B cell (primary cell): ENCODE results near the gene EVA1A. TPM values are rescaled to one million over a fixed set of nuclear protein-coding genes. Genes with fewer than 3 reads are reported as not detected.

Experiments
- ATAC-seq: fragments of 200-7000 bp; cut with Tn5 transposase; one replicate; pipeline ENCODE4 v1.10.0; 2021; ENCODE audit warnings: low read depth, mild to moderate bottlenecking, moderate number of reproducible peaks, moderate library complexity
- CTCF ChIA-PET: fragments of 350-600 bp; sonication (Branson Sonifier 250); formaldehyde crosslinking; loops from one replicate; lab custom pipeline; 2021; ENCODE audit warnings: antibody characterized with exemption, inconsistent platforms; lab: Charles Lee
- POLR2A ChIA-PET: fragments of 350-600 bp; sonication (Branson Sonifier 250); formaldehyde crosslinking; loops from one replicate; lab custom pipeline; 2021; ENCODE audit warnings: antibody characterized with exemption; lab: Charles Lee
- DNase-seq: peaks from one replicate; pipeline ENCODE4 v3.0.0; 2013
- H2AFZ ChIP-seq: 2 replicates; pipeline ENCODE4 v1.6.1; 2012; ENCODE audit warnings: mild to moderate bottlenecking, low read depth, low read length; ENCODE audit not compliant: insufficient read depth, poor library complexity, severe bottlenecking
- H3K27ac ChIP-seq, 2 donors: 1 replicate in 1 of 2; 2 replicates in 1 of 2; pipeline ENCODE4 v1.5.1; 2012 to 2013; ENCODE audit warnings: low read length in 2 of 2, mild to moderate bottlenecking in 2 of 2, moderate library complexity in 1 of 2
- H3K27me3 ChIP-seq, 4 experiments: fragments of 200-600 bp in 1 of 4; sonication (generic) in 1 of 4; replicated peaks in 1 of 4; 1 replicate in 2 of 4; 2 replicates in 2 of 4; pipeline versions ENCODE4 v1.6.1 to v1.7.0; 2013 to 2016; ENCODE audit warnings: low read length in 3 of 4, mild to moderate bottlenecking in 2 of 4, mixed read lengths in 1 of 4, moderate library complexity in 1 of 4; ENCODE audit not compliant: insufficient read depth in 4 of 4, control insufficient read depth in 3 of 4; ENCODE audit errors: control extremely low read depth in 1 of 4
- H3K36me3 ChIP-seq, 2 experiments: replicated peaks in 1 of 2; 1 replicate in 1 of 2; 2 replicates in 1 of 2; pipeline versions ENCODE4 v1.6.1 to v1.7.1; 2013; ENCODE audit warnings: low read length in 1 of 2; ENCODE audit not compliant: insufficient read depth in 2 of 2, control insufficient read depth in 1 of 2; ENCODE audit errors: control extremely low read depth in 1 of 2, extremely low read depth in 1 of 2
- H3K4me1 ChIP-seq, 2 donors: fragments of 200-600 bp in 1 of 2; sonication (generic) in 1 of 2; 1 replicate in 1 of 2; 2 replicates in 1 of 2; pipeline versions ENCODE4 v1.5.1 to v1.6.1; 2013 to 2017; ENCODE audit warnings: low read length in 2 of 2; ENCODE audit not compliant: control insufficient read depth in 2 of 2, insufficient read depth in 2 of 2
- H3K4me2 ChIP-seq: replicated peaks from 2 replicates; pipeline ENCODE3; 2012; ENCODE audit warnings: mild to moderate bottlenecking, low read depth, low read length; ENCODE audit not compliant: poor library complexity, severe bottlenecking
- H3K4me3 ChIP-seq, 5 experiments: fragments of 200-600 bp in 1 of 5; sonication (generic) in 1 of 5; 1 replicate in 3 of 5; 2 replicates in 2 of 5; pipeline versions ENCODE4 v1.5.1 to v1.7.0; 2011 to 2016; ENCODE audit warnings: low read length in 4 of 5, mild to moderate bottlenecking in 4 of 5, low read depth in 2 of 5, control low read depth in 1 of 5, moderate library complexity in 1 of 5; ENCODE audit not compliant: insufficient read depth in 1 of 5; ENCODE audit errors: control extremely low read depth in 1 of 5, extremely low read depth in 1 of 5
- H3K79me2 ChIP-seq: fragments of 200-600 bp; sonication (generic); one replicate; pipeline ENCODE4 v1.6.0; 2016; ENCODE audit warnings: low read length; ENCODE audit not compliant: control insufficient read depth, insufficient read depth
- H3K9ac ChIP-seq: fragments of 200-600 bp; sonication (generic); 2 replicates; pipeline ENCODE4 v1.6.1; 2017; ENCODE audit warnings: mild to moderate bottlenecking, low read length, moderate library complexity
- H3K9me3 ChIP-seq, 3 donors: one replicate each; pipeline versions ENCODE4 v1.6.1 to v1.7.1; 2013; ENCODE audit warnings: low read length in 2 of 3; ENCODE audit not compliant: control insufficient read depth in 2 of 3, insufficient read depth in 1 of 3; ENCODE audit errors: control extremely low read depth in 1 of 3
- H4K20me1 ChIP-seq: 2 replicates; pipeline ENCODE4 v1.6.0; 2012; ENCODE audit warnings: mild to moderate bottlenecking, low read length; ENCODE audit not compliant: insufficient read depth, control insufficient read depth, poor library complexity, severe bottlenecking
- H3K27ac Mint-ChIP-seq: one replicate; pipeline ENCODE4 v1.8.0; 2021; ENCODE audit warnings: mixed read lengths
- H3K27me3 Mint-ChIP-seq: one replicate; pipeline ENCODE4 v1.8.0; 2021; ENCODE audit warnings: mixed read lengths
- H3K4me1 Mint-ChIP-seq: one replicate; pipeline ENCODE4 v1.8.0; 2021; ENCODE audit warnings: mixed read lengths
- H3K4me3 Mint-ChIP-seq: one replicate; pipeline ENCODE4 v1.8.0; 2021; ENCODE audit warnings: mixed read lengths
- H3K9me3 Mint-ChIP-seq: one replicate; pipeline ENCODE4 v1.8.0; 2022; ENCODE audit warnings: mixed read lengths; ENCODE audit not compliant: insufficient read depth
- EZH2 ChIP-seq: IDR thresholded peaks from 2 replicates; pipeline ENCODE4 v1.6.1; 2012; ENCODE audit warnings: borderline replicate concordance, low read depth, mild to moderate bottlenecking, moderate library complexity, low read length; ENCODE audit not compliant: insufficient read depth, poor library complexity, severe bottlenecking
- WGBS: methylation state at CpG from one replicate; pipeline ENCODE4 v1.1.5; 2013; ENCODE audit warnings: missing lambda C conversion rate; ENCODE audit not compliant: insufficient coverage; 5-methylcytosine and 5-hydroxymethylcytosine counted together
- intact Hi-C: fragments of 100-400 bp; cut with micrococcal nuclease; formaldehyde crosslinking; loops from one replicate; pipeline ENCODE4 v1.10.0; 2022
- polyA plus RNA-seq: library from polyadenylated mRNA; depleted of rRNA; stranded (reverse); fragments of >200 nt; gene quantifications from 2 replicates; pipeline ENCODE4 v1.2.3, GENCODE V29; 2012
- total RNA-seq, 2 donors: library from RNA; stranded (reverse); fragments of 120-200 nt in 1 of 2; gene quantifications; 1 replicate in 1 of 2; 2 replicates in 1 of 2; pipeline versions ENCODE4 v1.2.3 to v1.2.4, GENCODE V29; 2013 to 2022
- TF ChIP-seq, protein P1 (sequence below): fragments of 200-600 bp; IDR thresholded peaks from one replicate; pipeline ENCODE4 v1.8.0; 2022; ENCODE audit warnings: antibody characterized with exemption, mild to moderate bottlenecking

The EVA1A gene
- total and polyA plus RNA-seq, 2 donors (not counting 1 experiment from before 2014, with no cell fraction given), result not detected

DNA sequence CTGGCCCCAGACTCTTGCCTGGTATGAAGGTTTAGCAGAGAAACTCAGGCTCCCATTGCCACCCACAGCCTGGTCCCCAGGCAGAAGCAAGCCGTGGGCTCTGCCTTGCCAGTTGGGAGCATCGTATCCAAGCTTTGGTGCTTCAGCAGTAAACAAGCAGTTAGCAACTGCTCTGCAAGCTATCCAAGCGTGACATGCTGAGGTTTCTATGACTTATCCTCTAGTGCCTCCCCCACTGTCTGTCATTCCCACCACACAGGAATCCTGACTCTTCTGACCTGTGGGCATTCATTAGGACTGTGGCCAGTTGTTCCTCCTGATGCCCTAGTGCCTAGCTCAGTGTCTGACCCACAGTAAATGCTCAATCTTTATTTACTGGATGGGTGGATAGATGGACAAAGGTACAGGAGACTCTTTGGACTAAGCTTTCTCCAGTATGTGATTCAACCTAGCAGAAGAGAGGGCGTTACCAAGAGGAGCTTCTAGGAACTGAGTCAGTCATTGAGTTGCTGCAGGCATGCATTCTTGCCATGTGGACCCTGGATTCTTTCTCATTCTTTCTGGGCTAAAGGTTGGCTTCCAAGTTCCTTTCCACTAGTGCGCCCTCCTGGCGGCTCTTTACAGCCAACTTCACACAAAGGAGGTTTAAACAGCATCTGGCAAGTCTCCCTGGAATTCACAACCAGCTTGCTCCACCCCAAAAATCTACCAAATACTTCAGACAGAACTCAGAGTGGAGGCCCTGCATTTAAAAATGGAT is 45.2 kb upstream of the EVA1A start:
- 63% methylated on average over 6 of the region's 6 CpGs for WGBS
- no peak overlapping the region for H2AFZ ChIP-seq
- DNase-seq (no peak), ATAC-seq (no peak)
- H4K20me1 ChIP-seq, result no peaks in the 10 kb centered on the region
- no peaks in the 10 kb centered on the region for H3K36me3 ChIP-seq
- H3K27me3 ChIP-seq, result peaks cover 0 to 30% (median 14%) of the 10 kb centered on the region in 4 experiments
- H3K27ac ChIP-seq, result no peak overlapping the region
- H3K4me3 ChIP-seq, result no peak overlapping the region
- intact Hi-C loops, result loop anchor here (5.0 to 10.0 kb wide), 2 partner anchors 401 to 554 kb away; no protein-coding TSS in a partner anchor
- Mint-ChIP-seq H3K4me1 (peaks cover 7% of the 10 kb centered on the region), H3K27ac (no peak overlapping the region), H3K27me3 (peaks cover 53% of the 10 kb centered on the region), H3K9me3 (no peaks in the 10 kb centered on the region), H3K4me3 (no peak overlapping the region)
- no peak overlapping the region for H3K9ac ChIP-seq
- H3K79me2 ChIP-seq, result no peaks in the 10 kb centered on the region
- H3K9me3 ChIP-seq, result peaks cover 0 to 6% (median 0%) of the 10 kb centered on the region in 3 donors
- ChIA-PET CTCF (interaction anchor here (1.0 to 2.0 kb wide), 3 partner anchors 10 to 552 kb away, joined by 3 to 6 read pairs (median 3); no protein-coding TSS in a partner anchor), POLR2A (no interaction called here)
- H3K4me2 ChIP-seq, result no peak overlapping the region
- peaks cover 4% of the 10 kb centered on the region in 2 donors for H3K4me1 ChIP-seq
- TF ChIP-seq EZH2, result no peak
- TF ChIP-seq, protein P1, sequence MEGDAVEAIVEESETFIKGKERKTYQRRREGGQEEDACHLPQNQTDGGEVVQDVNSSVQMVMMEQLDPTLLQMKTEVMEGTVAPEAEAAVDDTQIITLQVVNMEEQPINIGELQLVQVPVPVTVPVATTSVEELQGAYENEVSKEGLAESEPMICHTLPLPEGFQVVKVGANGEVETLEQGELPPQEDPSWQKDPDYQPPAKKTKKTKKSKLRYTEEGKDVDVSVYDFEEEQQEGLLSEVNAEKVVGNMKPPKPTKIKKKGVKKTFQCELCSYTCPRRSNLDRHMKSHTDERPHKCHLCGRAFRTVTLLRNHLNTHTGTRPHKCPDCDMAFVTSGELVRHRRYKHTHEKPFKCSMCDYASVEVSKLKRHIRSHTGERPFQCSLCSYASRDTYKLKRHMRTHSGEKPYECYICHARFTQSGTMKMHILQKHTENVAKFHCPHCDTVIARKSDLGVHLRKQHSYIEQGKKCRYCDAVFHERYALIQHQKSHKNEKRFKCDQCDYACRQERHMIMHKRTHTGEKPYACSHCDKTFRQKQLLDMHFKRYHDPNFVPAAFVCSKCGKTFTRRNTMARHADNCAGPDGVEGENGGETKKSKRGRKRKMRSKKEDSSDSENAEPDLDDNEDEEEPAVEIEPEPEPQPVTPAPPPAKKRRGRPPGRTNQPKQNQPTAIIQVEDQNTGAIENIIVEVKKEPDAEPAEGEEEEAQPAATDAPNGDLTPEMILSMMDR, result no peak

DNA sequence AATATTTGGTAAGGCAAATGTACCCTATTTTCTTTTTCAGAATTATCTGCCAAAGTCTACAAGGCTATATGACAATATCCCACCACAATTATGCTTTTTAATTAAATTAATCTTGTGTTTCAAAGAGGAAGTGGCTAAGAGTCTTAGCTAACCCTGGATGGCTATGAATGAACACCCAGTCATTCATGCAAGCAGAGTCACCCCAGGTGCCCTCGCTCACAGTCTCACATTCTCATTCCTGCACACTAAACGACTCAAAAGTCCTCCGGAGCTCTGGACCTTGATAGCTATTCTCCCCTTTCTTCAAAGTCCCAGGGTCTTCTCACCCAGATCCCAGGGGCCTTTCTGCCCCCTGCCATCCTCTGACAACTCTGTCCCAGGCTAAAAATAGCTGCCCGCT is 43.7 kb upstream of the EVA1A start:
- H3K27ac ChIP-seq, result no peak overlapping the region
- ChIA-PET POLR2A (no interaction called here), CTCF (interaction anchor here (1.1 kb wide), 1 partner anchor 24 kb away, joined by 3 read pairs; no protein-coding TSS in a partner anchor)
- TF ChIP-seq EZH2, result no peak
- TF ChIP-seq, protein P1, result no peak
- H3K27me3 Mint-ChIP-seq, result peaks cover 46% of the 10 kb centered on the region
- H3K4me2 ChIP-seq, result no peak overlapping the region
- no peak overlapping the region for H2AFZ ChIP-seq
- peaks cover 7% of the 10 kb centered on the region for H3K4me1 Mint-ChIP-seq
- H3K27ac Mint-ChIP-seq, result no peak overlapping the region
- no peaks in the 10 kb centered on the region for H4K20me1 ChIP-seq
- intact Hi-C loops, result loop anchor here (10.0 kb wide), 1 partner anchor 400 kb away; no protein-coding TSS in a partner anchor
- 49% methylated on average over 4 of the region's 4 CpGs for WGBS
- ATAC-seq, result no peak
- H3K9me3 ChIP-seq, result peaks cover 0 to 6% (median 0%) of the 10 kb centered on the region in 3 donors
- H3K4me1 ChIP-seq, result peaks cover 4% of the 10 kb centered on the region in 2 donors
- H3K36me3 ChIP-seq, result no peaks in the 10 kb centered on the region
- no peaks in the 10 kb centered on the region for H3K9me3 Mint-ChIP-seq
- peaks cover 0 to 30% (median 11%) of the 10 kb centered on the region in 4 experiments for H3K27me3 ChIP-seq
- no peak overlapping the region for H3K4me3 ChIP-seq
- H3K9ac ChIP-seq, result no peak overlapping the region
- DNase-seq, result no peak
- H3K4me3 Mint-ChIP-seq, result no peak overlapping the region
- no peaks in the 10 kb centered on the region for H3K79me2 ChIP-seq
